Melanocyte of skin (primary cell): Measurements from ENCODE around the gene PRPS1L1. TPM values are rescaled to one million over a fixed set of nuclear protein-coding genes. Genes with fewer than 3 reads are reported as not detected.

Experiments used
- total RNA-seq, 2 donors: library from RNA; depleted of rRNA; stranded (reverse); fragments of >200 nt; gene quantifications; 2 replicates each; pipeline ENCODE4 v1.2.3, GENCODE V29; 2012

The PRPS1L1 gene
- not detected for total RNA-seq

DNA sequence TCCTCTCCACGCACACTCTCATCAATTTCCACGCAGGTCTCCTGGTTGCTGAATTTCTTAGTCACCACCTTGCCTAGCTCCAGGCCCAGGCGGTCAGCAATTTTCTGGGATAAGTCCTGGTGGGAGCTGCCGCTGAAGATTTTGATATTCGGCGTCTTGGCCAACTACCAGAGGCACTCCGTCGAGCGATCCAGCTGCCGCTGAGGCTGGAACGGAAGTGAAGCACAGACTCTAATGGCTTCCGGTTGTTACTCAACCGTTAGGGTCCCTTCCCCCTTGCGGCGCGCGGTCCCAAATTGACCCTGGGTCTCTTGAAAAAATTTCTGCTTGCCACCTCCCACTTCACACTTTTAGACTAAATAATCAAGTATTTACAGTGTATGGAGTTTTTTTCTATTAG lies at the start of gene PRPS1L1:
Gene PRPS1L1, minus strand, starts transcription at position 219 of the 400 bp plus-strand sequence.

Other genes with a start within 250 kb of the PRPS1L1 start
- gene SNX13, start 87.4 kb downstream of the PRPS1L1 start, total RNA-seq: 10 to 100 TPM; 33.6 to 39.6 TPM